ENCODE measurements around the gene KCNJ14. TPM values are rescaled to one million over a fixed set of nuclear protein-coding genes. Genes with fewer than 3 reads are reported as not detected.

KCNJ14 gene
- polyA plus RNA-seq, 1 experiment, result 0.31 TPM

DNA sequence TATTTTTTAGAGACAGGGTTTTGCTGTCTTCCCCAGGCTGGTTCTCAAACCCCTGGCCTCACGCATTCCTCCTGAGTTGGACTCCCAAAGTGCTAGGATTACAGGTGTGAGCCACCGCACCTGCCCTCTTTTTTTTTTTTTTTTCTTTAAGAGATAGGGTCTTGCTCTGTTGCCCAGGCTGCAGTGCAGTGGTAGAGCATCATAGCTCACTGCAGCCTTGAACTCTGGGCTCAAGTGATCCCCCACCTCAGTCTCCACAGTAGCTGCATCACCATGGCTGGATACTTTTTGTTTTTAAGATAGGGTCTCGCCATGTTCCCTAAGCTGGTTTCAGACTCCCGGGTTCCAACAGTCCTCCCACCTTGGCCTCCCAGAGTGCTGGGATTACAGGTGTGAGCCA, 1.5 kb downstream of the KCNJ14 start:
- TF ChIP-seq, protein P1, sequence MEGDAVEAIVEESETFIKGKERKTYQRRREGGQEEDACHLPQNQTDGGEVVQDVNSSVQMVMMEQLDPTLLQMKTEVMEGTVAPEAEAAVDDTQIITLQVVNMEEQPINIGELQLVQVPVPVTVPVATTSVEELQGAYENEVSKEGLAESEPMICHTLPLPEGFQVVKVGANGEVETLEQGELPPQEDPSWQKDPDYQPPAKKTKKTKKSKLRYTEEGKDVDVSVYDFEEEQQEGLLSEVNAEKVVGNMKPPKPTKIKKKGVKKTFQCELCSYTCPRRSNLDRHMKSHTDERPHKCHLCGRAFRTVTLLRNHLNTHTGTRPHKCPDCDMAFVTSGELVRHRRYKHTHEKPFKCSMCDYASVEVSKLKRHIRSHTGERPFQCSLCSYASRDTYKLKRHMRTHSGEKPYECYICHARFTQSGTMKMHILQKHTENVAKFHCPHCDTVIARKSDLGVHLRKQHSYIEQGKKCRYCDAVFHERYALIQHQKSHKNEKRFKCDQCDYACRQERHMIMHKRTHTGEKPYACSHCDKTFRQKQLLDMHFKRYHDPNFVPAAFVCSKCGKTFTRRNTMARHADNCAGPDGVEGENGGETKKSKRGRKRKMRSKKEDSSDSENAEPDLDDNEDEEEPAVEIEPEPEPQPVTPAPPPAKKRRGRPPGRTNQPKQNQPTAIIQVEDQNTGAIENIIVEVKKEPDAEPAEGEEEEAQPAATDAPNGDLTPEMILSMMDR (IDR thresholded peaks at IDR 0.05; ENCODE audit: insufficient read depth, low read depth, low read length), result no peak
- POLR2A ChIA-PET, result no interaction called here
- DNase-seq (ENCODE audit: low read depth), result no peak
- Histone ChIP-seq H3K36me3 (ENCODE audit: control insufficient read depth, insufficient read depth, low read length) (peaks cover 20% of the 10 kb centered on the region), H3K4me3 (ENCODE audit: low read depth, low read length) (no peak overlapping the region), H3K27me3 (ENCODE audit: control insufficient read depth, insufficient read depth, low read length) (no peaks in the 10 kb centered on the region)
- CTCF ChIA-PET, result interaction anchor here (1.6 kb wide), 1 partner anchor 12 kb away, joined by 5 read pairs; no protein-coding TSS in a partner anchor

DNA sequence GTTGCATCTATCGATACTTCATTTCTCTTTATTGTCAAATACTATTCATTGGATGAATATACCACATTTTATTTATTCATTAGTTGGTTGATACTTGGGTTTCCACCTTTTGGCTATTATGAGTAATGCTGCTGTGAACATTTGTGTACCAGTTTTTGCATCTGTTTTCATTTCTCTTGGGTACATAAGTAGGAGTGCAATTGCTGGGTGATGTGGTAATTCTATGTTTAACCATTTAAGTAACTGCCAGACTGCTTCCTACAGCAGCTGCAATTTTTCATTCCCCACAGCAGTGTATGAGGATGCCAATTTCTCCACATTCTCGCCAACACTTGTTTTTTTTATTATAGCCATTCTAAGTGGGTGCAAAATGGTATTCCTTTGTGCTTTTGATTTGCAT, 2.6 kb downstream of the KCNJ14 start:
- CTCF ChIA-PET, result interaction anchor here (1.3 to 1.6 kb wide), 2 partner anchors 13 to 14 kb away, joined by 3 to 5 read pairs; no protein-coding TSS in a partner anchor
- no peak for DNase-seq (ENCODE audit: low read depth)
- POLR2A ChIA-PET, result no interaction called here
- no peaks in the 10 kb centered on the region for H3K27me3 ChIP-seq (ENCODE audit: control insufficient read depth, insufficient read depth, low read length)
- TF ChIP-seq, protein P1 (IDR thresholded peaks at IDR 0.05; ENCODE audit: insufficient read depth, low read depth, low read length), result no peak
- H3K36me3 ChIP-seq (ENCODE audit: control insufficient read depth, insufficient read depth, low read length), result peaks cover 17% of the 10 kb centered on the region
- H3K4me3 ChIP-seq (ENCODE audit: low read depth, low read length), result no peak overlapping the region

DNA sequence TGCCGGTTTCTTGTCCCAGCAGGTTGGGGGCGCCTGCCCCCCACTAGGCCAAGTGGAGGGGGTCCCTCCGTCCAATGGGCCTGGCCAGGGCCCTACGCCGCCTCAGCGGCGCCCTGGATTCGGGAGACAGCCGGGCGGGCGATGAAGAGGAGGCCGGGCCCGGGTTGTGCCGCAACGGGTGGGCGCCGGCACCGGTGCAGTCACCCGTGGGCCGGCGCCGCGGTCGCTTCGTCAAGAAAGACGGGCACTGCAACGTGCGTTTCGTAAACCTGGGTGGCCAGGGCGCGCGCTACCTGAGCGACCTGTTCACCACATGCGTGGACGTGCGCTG, 6.2 kb downstream of the KCNJ14 start:
- no peak overlapping the region for H3K4me3 ChIP-seq (ENCODE audit: low read depth, low read length)
- POLR2A ChIA-PET, result no interaction called here
- TF ChIP-seq, protein P1 (IDR thresholded peaks at IDR 0.05; ENCODE audit: insufficient read depth, low read depth, low read length), result no peak
- no peak for DNase-seq (ENCODE audit: low read depth)
- no peaks in the 10 kb centered on the region for H3K27me3 ChIP-seq (ENCODE audit: control insufficient read depth, insufficient read depth, low read length)
- CTCF ChIA-PET, result interaction anchor here (1.0 to 1.6 kb wide), 2 partner anchors 14 to 21 kb away, joined by 3 to 4 read pairs; no protein-coding TSS in a partner anchor
- H3K36me3 ChIP-seq (ENCODE audit: control insufficient read depth, insufficient read depth, low read length), result peaks cover 3% of the 10 kb centered on the region

DNA sequence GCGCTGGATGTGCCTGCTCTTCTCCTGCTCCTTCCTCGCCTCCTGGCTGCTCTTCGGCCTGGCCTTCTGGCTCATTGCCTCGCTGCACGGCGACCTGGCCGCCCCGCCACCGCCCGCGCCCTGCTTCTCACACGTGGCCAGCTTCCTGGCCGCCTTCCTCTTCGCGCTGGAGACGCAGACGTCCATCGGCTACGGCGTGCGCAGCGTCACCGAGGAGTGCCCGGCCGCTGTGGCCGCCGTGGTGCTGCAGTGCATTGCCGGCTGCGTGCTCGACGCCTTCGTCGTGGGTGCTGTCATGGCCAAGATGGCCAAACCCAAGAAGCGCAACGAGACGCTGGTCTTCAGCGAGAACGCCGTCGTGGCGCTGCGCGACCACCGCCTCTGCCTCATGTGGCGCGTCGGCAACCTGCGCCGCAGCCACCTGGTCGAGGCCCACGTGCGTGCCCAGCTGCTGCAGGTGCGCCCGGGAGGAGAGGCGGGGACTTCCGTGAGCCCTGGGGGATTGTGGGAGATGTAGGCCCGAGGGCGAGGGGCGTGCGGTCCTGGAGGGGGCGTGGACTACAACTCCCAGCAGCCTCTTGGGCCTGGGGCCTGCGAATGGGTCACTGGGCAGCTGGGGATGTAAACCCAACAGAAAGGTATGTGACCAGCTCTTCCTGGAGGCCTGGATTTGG, 6.7 kb downstream of the KCNJ14 start:
- POLR2A ChIA-PET, result no interaction called here
- CTCF ChIA-PET, result interaction anchor here (0.6 to 1.6 kb wide), 3 partner anchors 14 to 101 kb away, joined by 3 to 4 read pairs (median 3); no protein-coding TSS in a partner anchor
- H3K27me3 ChIP-seq (ENCODE audit: control insufficient read depth, insufficient read depth, low read length), result no peaks in the 10 kb centered on the region
- TF ChIP-seq, protein P1 (IDR thresholded peaks at IDR 0.05; ENCODE audit: insufficient read depth, low read depth, low read length), result no peak
- no peak for DNase-seq (ENCODE audit: low read depth)
- H3K36me3 ChIP-seq (ENCODE audit: control insufficient read depth, insufficient read depth, low read length), result peaks cover 1% of the 10 kb centered on the region
- H3K4me3 ChIP-seq (ENCODE audit: low read depth, low read length), result no peak overlapping the region

DNA sequence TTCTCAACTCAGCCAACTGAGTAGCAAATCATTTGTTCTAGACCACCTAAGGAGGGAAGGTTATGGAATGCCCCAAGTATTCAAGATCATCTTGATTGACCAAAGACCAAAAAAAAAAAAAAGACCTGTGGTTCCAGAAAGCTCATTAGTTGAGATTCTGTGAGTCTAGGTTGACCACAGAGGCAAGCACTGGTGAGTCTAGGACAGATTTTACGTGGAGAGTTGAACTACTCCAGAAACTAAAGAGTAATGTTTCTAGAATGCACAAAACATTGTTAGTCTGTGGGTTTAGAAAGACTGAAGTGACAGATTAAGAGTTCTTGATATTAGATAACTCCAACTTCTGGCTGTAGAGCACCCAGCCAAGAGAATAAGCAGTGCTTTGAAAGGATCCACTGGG, 9.8 kb downstream of the KCNJ14 start:
- TF ChIP-seq, protein P1 (IDR thresholded peaks at IDR 0.05; ENCODE audit: insufficient read depth, low read depth, low read length), result no peak
- Histone ChIP-seq H3K4me3 (ENCODE audit: low read depth, low read length) (no peak overlapping the region), H3K27me3 (ENCODE audit: control insufficient read depth, insufficient read depth, low read length) (no peaks in the 10 kb centered on the region), H3K36me3 (ENCODE audit: control insufficient read depth, insufficient read depth, low read length) (peaks cover 3% of the 10 kb centered on the region)
- DNase-seq (ENCODE audit: low read depth), result no peak
- POLR2A ChIA-PET, result no interaction called here
- CTCF ChIA-PET, result interaction anchor here (1.3 kb wide), 1 partner anchor 18 kb away, joined by 3 read pairs; no protein-coding TSS in a partner anchor

Measured in BJ (cell line).